NCI-H1048 (cell line): ENCODE data around the gene EIF4G2.
A peak's percentile ranks its signal among the peaks of the same experiment; 100 is the strongest.
"Not testable (repeated sequence)": the region's sequence is repeated elsewhere in the genome, so short reads cannot be mapped to it uniquely, and the experiment has no call there.

Source experiments
- DNase-seq: peaks from one replicate; lab custom pipeline; 2025; lab: John Stamatoyannopoulos, UW

EIF4G2 gene

DNA sequence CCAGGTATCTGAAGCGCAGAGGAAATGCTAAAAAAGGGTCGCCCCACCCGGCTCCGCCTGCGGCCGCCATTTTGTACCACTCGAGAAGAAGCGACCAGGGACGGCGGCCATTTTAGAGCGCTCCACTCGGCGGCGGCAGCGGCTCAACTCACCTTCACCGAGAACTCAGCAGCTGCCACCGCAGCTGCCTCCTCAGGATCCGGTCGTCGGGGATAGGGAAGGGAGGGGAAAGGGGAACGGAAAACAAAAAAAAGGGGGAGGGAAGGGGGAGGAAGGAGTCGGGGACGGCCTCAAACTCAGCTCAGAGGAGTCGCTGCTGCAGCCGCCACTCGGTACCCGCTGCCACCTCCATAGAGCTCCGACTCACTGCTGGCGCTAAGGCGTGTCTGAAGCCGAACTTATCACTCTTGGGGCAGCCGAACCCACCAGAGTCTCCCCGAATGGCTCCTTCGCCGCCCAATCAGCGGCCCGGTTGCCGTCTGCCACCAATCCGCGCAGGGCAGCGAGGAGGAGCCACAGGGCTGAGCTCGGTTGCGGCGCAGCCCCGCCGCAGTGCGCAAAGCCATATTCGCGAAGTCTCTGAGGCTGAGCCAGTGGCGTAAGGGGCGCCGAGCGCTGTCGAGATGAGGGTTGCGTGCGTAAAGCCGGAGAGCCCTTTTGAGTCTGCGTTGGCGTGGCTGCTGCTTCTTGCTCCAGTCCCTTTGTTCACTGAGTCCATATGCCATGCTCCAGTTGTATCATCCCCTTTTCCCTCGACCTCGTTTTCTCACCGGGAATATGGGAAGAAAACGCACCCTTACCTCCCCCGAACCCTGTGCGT, at the start of gene EIF4G2:
Gene EIF4G2, minus strand, starts transcription at position 374 of the 820 bp plus-strand sequence.
- peak; percentile 91 for DNase-seq

DNA sequence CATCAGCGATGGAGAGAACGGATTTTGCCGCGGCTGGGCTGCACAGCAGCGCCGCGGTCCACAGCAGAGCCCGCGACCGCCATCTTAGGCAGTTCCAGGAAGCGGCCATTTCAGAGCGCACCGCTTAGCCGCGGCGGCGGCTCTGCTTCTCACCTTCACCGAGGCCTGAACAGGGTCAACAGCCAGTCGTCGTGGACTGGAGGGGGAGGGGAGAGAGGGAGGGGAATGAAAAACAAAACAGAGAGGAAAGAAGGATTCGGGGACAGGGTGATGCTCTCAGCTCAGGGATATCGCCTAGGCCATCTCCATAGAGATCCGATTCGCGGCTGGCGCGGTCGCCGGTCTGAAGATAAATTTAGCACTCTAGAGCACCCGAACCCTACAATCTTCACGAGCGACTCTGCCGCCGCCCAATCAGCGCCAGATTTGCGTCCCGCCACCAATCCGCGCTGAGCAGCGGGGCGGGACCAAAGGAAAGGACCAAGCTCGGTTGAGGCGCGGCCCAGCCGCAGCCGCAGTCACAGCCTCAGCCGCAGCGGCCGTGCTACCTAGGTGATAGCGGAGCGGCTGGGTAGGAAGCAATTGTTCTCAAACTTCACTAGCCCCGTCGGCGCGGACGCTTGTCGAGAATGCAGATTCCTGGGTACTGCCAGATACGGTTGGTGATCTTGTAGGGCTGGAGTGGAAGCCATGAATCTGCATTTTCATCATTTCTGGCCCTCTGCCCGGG, 49.1 kb upstream of the EIF4G2 start, which contains the start of gene ZBED5:
Gene ZBED5, minus strand, starts transcription at position 345 of the 730 bp plus-strand sequence. CDS start 3,108 bp downstream, outside the sequence.
- DNase-seq: peak; percentile 94

GRCh38 chr11:10857459-10857708, 48.7 kb upstream of the EIF4G2 start:
- DNase-seq: no peak

GRCh38 chr11:10856689-10857458, 48.1 kb upstream of the EIF4G2 start:
- DNase-seq: no peak

- no peak for DNase-seq
These were observed 46.6 kb upstream of the EIF4G2 start for GRCh38 chr11:10855295-10855694.

- no peak for DNase-seq
These were observed 39.5 kb upstream of the EIF4G2 start for GRCh38 chr11:10847960-10848860.

DNA sequence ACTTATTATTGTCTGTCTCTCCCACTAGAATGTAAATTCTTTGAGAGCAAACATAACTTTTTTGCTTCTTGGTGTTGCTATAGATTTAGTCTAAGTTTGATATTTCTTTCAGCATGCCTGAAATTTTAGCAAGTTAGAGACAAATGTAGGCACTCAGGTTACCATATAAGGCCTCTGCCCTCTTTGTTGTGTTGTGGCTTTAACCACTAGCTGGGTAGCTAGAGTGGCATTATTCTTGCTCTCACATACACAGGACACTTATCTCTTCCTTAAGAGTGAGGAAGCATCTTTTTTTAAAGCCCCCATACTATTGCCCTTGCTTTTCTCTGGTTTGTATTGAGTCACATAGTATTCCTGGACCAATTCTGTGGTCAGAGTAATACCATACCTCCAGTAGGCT, 37.9 kb upstream of the EIF4G2 start:
- no peak for DNase-seq

GRCh38 chr11:10845589-10845988, 36.9 kb upstream of the EIF4G2 start:
- no peak for DNase-seq

GRCh38 chr11:10844796-10845195, 36.1 kb upstream of the EIF4G2 start:
- DNase-seq: no peak

DNA sequence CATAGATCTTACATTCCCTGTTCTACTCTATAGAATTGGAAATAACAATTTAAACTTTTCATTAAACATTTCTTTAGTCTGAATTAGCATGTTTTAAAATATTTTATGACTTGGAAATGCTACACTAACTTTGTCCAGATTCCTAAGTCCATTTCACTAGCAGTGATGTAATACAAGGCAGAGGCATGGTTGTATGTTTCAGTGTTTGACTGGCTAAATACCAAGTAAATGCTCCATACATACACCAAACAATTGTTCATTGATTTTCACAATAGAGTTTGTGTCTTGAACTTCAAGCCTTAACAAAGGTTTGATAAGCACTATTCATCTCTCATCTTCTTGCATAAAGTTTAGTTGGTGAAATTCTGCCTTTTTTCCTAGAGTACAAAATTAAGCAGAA, 35.6 kb upstream of the EIF4G2 start:
- no peak for DNase-seq

DNA sequence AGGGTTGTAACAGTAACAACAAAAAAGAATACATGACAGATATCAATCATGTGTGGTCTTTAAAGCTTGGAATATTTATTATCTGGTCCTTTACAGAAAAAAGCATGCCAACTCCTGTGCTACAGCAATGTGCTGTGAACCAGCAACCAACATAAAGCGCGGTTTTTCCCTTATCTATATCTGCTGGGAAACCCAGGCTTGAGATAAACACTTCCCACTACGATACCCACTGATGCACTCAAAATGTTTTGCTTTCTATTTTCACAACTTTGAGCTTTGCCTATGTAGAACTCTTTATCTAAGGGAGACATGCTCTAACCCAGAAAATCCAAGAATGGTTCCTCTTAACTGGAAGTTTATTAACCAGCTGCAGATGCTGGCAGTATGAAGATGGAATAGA, 30.2 kb upstream of the EIF4G2 start:
- no peak for DNase-seq

GRCh38 chr11:10838083-10838482, 29.4 kb upstream of the EIF4G2 start:
- DNase-seq: no peak

- not testable (repeated sequence) for DNase-seq
These were observed 28.2 kb upstream of the EIF4G2 start for GRCh38 chr11:10836884-10837283.

DNA sequence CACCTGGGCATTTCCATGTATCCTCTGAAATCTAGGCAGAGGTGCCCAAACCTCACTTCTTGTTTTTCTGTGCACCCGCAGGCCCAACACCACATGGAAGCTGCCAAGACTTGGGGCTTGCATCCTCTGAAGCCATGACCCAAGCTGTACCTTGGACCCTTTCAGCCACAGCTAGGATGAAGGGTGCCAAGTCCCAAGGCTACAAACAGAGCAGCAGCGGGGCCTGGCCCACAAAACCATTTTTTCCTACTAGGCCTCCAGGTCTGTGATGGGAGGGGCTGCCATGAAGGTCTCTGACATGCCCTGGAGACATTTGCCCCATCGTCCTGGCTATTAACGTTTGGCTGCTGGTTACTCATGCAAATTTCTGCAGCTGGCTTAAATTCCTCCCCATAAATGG, 20.4 kb upstream of the EIF4G2 start:
- DNase-seq: no peak

DNA sequence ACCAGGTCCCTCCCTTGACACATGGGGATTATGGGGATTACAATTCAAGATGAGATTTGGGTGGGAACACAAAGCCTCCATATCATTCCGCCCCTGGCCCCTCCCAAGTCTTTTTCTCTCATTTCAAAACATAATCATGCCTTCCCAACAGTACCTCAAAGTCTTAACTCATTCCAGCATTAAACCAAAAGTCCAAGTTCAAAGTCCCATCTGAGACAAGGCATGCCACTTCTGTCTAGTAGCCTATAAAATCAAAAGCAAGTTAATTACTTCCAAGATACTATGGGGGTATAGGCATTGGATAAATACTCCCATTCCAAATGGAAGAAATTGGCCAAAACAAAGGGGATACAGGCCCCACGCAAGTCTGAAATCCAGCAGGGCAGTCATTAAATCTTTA, 19.7 kb upstream of the EIF4G2 start:
- DNase-seq: no peak

DNA sequence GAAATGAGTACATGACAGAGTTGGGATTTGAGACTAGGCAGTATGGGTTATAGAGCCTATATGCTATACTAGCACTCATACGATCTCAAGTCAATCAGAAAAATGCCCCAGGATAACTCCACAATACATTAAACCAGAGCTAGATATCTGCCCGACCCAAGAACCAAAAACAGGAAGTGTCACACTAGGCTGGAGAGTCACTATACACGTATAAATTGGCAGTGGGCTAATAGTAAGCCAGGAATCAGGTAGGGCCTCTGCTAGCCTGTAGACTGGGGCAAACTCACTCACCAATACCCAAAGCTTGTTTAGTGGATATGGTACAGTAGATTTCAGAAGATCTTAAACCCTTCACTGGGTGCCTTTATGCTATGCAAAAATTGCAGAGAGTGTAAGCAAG, 16.2 kb upstream of the EIF4G2 start:
- DNase-seq: no peak

DNA sequence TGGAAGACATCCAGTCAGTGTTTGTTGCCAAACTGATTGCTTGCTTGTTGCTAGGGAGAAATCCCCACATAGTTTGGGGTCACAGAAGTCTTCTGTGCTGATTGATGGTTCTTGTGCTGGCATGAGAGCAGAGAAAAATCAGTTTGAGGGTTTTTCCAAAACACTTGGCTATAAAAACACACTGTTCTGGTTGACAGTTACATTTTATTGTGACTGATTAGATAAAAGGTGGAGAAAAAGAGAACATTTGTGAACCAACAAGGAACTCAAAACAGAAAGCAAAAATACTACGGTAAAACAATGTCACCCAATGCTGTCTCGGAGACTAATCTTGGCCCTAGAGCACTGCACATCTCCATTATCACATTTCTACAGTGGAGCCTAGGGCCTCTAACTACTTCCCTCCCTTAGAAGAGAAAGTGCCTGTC, 14.4 kb upstream of the EIF4G2 start:
- no peak for DNase-seq

- not testable (repeated sequence) for DNase-seq
These were observed 13.8 kb upstream of the EIF4G2 start for GRCh38 chr11:10822491-10822890.

- no peak for DNase-seq
These were observed 9.9 kb upstream of the EIF4G2 start for GRCh38 chr11:10818594-10818993.

DNA sequence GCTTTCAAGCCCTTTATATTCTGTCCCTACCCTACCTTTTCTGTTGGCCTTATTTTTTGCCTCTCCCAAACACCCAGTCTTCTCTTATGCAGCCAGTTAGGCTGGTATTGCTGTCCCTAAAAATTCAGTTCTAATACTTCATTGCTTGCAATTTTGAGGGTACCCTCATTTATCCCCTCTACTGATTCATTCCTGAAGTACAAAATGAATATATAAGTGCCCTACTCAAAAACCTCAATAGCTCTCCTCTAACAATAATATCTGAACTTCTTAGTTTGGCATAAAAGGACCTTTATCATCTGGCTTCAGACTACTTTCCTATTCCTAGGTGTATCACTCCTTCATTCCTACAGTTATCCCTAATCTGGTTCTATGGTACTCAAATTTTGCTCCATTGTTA, 5.2 kb upstream of the EIF4G2 start:
- no peak for DNase-seq

DNA sequence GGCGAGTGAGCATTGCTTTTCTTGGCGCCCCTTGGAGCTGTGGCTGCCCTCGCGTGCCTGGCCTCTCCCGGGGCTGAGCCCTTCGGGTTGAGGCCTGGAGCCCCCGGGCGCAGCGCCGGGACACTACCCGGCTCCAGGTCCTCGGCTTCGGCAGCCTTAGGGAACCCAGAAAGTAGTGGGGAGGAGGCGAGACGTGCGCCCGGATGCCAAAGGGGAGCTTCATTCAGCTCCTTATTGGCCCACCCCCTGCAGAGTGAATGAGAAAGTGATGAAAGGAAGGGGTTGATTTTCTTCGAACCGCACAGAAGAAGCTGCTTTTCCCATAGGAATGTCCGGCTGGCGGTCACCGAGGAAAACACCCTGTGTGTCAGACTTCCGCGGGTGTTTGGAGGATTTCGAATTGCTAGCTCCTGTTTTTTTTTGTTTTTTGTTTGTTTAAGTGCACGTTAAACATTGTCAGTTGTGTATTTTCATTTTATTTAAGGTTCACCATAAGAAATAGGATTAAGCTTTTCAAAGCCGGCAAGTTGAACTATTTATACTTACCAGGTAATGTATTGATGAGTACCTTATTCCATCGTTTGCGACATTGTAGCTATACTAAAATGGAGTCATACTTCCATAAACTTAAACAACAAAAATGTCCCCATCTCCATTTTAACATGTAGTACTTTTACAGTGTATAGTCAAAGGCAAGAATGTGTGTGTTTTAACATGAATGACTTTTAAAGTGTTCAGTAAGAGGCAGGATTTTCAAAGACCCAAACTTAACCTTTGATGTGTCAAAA, 841 bp upstream of the EIF4G2 start:
- DNase-seq: no peak
